Measurements from ENCODE around the gene QPRT.
"Not testable (repeated sequence)": the region's sequence is repeated elsewhere in the genome, so short reads cannot be mapped to it uniquely, and the experiment has no call there.

Gene QPRT

DNA sequence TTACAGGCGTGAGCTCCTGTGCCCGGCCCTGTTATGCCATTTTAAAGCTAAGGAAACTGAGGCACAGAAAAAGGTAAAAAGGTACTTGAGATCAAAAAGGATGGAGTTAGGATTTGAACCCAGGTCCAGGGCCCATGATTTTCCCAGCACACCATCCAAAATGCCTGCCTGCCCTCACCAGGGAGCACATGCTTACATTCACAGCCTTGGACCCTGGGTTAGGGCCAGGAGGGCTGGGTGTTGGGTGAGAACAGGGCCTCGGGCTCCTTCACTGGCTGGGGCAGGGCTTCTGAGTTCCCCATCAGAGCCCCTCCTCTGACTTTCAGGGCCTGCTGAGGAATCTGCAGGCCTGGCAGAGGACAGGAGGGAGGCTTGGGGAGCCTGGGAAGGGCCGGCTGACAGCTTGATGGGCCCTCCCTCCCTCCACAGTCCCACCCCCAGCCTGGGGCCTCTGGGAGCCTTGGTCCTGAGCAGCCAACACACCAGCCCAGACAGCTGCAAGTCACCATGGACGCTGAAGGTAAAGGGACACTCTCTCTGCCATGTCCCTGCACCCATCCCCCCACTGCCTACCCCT lies at the start of gene QPRT:
Gene QPRT, plus strand, starts transcription at position 490 of the 577 bp plus-strand sequence. Its CDS starts 18 bp downstream, at position 508.
- no peak for DNase-seq

DNA sequence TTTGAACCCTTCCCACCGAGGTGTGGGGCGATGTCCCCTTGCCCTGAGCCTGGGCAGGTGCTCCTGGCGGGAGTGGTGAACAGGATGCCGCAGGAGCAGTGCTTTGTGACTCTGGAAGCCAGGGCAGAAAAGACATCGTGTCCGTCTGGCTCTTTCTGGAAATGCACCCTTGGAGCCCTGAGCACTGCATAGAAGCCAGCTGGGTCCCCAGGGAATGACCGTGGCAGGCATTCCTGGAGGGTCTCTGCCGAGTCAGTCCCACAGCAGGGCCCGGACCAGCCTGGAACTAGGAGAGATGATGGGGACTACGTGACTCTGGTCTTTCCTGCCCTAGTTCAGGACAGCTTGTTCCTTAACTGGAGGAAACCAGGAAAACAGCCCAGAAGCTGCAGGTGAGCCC lies 49.7 kb upstream of the QPRT start:
- not testable (repeated sequence) for DNase-seq

DNA sequence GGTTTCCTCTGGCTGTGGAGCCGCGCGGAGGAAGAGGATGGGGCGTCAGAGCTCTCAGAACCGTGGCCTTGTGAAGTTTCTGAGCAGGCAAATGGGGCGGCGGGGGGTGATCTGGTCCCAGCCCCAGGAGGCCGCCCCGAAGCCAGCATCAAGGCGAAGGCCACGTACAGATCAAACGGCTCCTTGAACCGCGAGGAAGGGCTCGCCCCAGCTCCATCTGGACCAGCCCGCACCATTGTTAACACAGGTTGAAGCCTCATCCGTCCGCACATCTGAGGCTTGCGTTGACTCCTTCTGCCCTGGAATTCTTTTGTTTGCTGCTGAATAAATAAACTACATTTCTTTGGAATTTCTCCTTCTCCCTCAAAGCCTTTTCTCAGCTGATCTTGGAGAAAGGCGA lies 47.3 kb upstream of the QPRT start:
- DNase-seq = not testable (repeated sequence)

DNA sequence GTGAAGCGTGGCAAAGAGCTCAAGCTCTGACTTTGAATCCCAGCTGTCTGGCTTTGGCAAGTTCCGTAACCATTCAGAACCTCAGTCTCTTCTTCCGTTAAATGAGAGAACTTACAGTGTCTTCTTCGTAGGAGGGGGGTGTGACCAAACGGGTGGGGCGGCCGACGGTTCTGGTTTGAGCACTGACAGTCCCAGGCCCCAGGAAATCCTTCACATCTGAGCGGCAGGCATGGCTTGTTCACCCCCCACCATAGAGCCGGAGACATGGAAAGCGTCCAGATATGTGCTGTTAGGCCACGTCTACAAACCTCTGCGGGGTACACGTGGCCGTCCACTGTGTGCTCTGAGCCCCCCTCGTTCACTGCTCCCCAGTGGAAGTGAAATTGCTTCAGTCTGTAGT lies 43.1 kb upstream of the QPRT start:
- not testable (repeated sequence) for DNase-seq

DNA sequence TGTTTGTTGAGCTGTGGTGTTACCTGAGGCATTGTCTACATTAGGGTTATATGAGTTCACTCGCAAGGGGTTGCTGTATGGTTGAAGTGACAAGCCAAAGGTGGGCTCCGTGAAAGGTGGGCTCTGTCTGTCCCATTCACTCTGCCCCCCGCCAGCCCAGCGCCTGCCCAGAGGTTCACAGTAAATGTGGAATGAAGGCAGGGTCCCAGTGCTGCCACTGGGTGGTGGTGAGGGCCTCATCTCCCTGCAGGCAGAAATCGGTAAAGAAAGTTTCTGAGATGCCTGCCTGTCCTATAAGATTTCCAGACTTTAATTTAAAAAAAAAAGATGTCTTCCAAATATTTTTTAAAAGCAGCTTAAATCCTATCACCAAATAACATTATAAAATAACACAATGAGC lies 42.6 kb upstream of the QPRT start:
- DNase-seq = not testable (repeated sequence)

DNA sequence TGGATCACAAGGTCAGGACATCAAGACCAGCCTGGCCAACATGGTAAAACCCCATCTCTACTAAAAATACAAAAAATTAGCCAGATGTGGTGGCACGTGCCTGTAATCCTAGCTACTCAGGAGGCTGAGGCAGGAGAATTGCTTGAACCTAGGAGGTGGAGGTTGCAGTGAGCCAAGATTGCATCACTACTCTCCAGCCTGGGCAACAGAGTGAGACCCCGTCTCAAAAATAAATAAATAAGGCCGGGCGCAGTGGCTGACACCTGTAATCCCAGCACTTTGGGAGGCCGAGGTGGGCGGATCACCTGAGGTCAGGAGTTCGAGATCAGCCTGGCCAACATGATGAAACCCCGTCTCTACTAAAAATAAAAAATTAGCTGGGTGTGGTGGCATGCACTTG lies 40.2 kb upstream of the QPRT start:
- DNase-seq = not testable (repeated sequence)

DNA sequence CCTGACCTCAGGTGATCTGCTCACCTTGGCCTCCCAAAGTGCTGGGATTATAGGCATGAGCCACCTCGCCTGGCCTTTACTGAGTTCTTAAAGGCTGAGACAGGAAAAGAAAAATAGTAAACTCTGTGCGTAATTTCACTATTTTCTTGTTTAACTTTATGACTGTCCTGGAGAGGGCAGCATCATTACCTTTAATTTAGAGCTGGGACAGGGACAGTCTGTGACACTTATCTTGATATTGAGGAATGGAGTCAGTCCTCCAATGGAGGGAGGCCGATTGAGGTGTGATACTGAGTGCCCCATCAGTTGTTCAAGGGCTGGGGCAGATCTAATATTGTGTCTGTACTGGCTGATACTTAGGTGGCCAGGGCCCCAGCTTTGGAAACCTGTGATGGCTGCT lies 37.4 kb upstream of the QPRT start:
- DNase-seq = no peak

DNA sequence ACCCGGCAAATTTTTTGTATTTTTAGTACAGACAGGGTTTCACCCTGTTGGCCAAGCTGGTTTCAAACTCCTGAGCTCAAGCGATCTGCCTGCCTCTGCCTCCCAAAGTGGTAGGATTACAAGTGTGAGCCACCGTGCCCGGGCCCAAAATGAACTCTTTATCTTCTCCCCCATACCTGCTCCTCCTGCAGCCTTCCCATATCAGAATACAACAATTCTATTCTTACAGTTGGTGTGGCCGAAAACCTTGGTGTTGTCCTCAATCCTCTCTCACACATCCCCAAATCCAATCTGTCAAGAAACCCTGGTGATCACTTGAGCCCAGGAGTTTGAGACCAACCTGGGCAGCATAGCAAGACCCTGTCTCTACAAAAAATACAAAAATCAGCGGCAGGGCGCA lies 35.4 kb upstream of the QPRT start:
- DNase-seq = no peak

DNA sequence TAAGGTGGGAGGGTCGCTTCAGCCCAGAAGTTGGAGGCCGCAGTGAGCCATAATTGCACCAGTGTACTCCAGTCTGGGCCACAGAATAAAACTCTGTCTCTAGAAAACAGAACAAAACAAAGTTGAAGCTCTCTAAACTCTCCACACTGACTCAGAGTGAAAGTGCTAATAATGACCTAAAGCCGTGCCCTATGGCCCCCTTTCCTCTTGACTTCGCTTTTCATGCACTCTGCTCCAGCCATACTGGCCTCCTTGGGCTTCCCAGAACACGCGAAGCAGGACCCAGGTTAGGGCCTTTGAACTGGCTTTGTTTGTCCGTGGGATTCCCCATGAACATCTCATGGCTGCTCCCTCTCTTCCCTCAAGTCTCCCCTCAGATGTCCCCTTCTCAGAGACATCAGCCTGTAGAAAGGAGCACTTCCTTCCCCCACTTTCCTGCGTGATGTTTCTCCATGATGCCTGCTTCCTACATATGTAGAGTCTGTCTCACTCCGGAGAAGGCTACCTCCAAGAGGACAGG lies 34.6 kb upstream of the QPRT start:
- DNase-seq = no peak

DNA sequence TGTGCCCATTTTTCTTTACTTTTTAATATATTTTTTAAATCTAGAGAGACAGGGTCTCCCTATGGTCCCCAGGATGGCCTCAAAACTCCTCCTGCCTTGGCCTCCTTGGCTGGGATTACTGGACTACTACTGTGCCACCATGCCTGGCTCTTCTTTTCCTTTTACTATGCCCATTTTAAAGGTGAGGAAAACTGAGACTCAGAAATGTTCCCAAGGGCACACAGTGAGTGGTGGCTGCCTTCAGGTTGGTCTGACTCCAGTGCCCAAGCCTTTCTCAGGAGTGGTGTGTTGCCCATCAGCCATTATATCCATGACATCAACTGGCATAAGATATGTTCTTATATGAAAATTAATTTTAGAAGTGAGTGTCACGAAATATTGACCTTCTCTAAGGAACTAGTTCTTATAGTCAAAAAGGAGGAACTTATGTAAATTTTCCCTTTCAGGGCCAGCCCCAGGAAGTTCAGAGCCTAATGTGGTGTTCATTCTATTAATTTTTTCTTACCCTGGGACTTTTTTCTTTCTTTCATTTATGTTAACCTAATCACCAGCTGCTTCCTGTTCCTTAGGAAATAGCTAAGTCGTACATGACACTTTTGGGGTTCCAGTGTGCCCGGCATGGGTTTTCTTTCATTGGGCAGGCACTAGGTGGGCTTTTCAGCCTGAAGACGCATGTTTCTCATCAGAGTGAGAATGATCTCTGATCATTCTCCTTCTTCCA lies 33.8 kb upstream of the QPRT start:
- DNase-seq = no peak

DNA sequence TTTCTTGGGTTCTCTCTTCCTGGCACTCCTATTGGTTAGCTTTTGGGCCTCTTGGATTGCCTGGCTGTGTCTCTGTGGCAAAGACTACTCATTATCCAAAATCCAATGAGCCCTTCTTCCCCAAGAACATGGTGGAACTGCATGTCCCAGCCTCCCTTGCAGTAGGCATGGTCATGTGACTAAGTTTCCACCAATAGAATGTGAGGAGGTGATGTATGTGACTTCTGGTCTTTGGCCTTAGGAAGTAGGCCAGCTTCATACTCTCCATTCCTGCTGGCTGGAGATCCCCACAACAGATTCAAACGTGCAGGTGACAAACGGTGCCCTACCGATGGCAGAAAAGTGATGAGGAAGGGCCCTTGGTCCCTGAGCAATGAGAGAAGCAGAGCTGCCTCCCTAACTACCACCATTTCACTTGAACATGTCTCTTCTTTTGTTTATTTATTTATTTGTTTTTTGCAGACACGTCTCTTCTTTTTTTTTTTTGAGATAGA lies 33.2 kb upstream of the QPRT start:
- peak; percentile 35 for DNase-seq

DNA sequence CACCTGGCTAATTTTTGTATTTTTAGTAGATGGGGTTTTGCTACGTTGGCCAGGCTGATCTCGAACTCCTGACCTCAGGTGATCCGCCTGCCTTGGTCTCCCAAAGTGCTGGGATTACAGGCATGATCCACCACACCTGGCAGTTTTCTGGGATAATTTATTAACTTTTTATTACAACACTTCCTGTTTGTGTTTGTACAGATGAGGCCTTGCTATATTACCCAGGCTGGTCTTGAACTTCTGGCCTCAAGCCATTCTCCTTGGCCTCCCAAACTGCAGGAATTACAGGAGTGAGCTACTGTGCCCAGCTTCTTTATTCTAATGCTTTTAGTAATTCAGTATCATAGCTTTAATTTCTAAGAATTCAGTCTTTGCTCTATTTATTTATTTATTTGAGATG lies 32.0 kb upstream of the QPRT start:
- DNase-seq = no peak

DNA sequence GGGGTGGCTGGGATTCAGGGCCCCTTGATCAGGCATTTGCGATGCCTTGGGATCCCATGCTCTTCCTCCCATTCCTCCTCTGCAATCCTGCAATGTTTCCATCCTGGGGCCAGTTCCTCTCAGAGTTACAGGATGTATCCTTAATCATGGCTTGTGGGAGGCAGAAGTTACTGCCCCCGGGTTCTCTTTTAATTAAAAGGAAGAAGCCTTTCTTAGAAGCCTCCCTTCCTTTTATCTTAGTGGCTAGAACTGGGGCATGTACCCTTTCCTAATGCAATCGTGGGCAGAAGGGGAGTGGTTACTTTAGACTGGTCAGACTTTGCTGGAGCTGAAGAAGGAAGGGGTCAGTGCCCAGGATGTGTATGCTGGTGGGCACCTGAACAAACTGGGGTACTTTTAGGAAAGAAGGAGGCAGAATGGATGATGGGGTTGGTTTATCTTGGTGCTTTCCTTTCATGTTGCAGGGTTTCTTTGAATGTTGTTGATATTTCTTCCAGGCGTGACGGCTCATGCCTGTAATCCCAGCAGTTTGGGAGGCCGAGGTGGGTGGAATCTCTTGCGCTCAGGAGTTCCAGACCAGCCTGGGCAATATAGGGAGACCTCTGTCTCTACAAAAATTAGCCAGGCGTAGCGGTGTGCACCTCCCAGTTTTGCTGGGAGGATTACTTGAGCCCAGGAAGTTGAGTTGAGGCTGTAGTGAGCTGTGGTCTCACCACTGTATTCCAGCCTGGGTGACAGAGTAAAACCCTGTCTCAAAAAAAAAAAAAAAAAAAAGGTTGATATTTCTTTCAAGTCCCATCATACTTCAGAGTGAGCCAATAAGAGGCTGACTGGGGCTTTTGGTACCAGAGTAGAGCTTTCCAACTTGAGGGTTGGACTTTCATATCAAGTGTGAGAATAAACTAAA lies 29.1 kb upstream of the QPRT start:
- DNase-seq = no peak

DNA sequence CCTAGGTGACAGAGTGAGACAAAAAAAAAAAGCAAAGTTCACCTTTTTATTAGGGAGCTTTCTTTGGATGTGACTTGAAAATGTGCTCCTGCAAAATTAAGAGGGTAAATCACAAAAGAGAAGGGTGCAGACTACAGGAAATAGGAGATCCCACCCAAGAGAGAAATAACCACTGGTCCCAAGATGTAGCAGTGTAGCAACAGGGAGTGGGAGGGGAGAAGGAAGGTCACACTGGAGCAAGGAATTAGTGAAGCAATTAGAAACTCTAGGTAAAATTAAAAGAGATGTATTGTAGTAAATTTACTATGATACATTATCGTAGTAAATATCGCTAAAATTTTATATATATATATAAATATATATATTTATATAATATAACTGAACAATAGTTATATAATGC lies 28.2 kb upstream of the QPRT start:
- no peak for DNase-seq

DNA sequence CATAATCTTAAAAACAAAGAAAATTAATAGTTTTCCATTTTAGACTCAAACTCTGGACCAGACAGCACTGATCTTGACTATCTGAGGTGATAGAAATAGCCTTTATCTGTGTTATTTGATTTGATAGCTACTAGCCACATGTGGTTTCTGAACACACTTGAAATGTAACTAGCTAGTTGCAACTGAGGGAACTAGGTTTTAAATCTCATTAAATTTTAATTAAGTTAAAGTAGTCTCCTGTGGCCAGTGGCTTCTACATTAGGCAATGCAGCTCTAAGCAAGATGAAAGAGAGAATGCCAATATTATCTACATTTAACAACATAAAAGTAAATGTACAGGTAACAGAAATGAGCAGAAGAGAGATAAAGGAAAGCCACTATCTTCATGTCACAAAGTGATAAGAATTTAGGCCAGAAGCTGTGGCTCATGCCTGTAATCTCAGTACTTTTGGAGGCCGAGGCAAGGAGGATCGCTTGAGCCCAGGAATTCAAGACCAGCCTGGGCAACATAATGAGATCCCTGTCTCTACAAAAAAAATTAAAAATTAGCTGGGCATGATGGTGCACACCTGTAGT lies 27.1 kb upstream of the QPRT start:
- DNase-seq = no peak

DNA sequence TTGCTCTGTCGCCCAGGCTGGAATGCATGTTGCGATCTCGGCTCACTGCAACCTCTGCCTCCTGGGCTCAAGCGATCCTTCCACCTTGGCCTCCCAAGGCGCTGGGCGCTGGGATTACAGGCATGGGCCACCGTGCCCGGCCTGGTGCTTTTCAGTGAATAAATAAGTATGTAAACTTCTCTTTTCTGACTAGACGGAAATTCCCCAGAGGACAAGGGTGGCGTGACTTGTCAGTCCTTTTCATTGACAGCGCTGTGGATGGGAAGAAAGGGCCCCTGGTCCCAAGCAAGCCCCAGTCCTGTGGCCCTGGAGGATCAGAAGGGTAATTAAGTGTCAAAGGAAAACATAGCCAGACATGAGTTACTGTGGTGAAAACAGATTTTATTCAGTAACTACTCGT lies 25.5 kb upstream of the QPRT start:
- DNase-seq = no peak

DNA sequence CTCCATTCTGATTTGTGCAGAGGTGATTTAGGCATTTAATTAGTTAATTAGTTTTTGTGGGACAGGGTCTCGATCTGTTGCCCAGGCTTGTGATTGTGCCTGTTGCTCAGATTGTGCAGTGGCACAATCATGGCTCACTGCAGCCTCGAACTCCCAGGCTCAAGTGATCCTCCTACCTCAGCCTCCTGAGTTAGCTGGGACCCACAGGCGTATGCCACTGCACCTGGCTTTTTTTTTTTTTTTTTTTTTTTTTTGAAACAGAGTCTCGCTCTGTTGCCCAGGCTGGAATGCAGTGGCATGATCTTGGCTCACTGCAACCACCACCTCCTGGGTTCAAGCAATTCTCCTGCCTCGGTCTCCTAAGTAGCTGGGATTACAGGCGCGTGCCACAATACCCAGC lies 25.1 kb upstream of the QPRT start:
- DNase-seq = not testable (repeated sequence)

DNA sequence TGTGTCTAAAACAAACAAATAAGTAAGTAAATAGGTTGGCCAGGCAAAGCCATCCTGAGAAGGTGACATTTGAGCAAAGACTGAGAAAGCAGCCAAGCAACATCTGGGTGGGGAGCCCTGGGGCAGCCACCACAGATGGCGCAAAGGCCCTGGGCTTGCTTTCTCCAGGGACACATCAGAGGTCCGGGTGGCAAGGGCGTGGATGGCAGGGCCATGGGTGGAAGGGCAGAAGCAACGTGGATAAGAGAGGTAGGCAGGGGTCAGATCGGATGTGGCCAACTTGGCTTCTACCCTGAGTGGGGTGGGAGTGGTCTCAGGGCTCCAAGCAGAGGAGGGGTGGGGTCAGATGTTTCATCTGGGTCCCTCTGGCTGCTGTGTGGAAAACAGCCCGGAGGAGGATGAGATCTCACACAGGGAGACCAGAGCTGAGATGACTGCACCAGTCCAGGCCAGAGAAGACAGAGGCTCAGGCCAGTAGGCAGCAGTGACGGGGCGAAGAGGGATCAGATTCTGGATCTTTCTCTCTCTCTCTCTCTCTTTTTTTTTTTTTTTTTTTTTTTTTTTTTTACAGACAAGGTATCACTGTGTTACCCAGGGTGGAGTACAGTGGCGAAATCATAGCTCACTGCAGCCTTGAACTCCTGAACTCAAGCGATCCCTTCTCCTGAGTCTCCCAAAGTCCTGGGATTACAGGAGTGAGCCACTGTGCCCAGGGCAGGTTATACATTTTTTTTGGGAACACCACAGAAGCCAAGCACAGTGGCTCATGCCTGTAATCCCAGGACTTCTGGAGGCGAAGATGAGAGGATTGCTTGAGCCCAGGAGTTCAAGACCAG lies 22.1 kb upstream of the QPRT start:
- no peak for DNase-seq

DNA sequence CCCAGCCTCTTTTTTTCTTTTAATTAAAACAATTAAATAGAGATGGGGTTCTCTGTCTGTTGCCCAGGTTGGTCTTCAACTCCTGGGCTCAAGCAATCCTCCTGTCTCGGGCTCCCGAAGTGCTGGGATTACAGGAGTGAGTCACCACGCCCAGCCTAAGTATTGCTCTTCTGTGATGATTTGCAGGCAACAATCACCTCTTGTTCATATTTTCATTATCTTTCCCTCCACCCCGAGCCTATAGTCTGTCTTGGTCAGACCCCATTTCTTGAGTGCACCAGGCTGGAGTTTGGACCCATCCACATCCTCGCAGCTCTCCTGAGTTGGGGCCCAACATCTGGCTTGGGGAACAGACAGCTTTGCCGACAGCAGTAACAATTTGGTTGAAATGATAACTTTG lies 20.3 kb upstream of the QPRT start:
- DNase-seq = no peak

DNA sequence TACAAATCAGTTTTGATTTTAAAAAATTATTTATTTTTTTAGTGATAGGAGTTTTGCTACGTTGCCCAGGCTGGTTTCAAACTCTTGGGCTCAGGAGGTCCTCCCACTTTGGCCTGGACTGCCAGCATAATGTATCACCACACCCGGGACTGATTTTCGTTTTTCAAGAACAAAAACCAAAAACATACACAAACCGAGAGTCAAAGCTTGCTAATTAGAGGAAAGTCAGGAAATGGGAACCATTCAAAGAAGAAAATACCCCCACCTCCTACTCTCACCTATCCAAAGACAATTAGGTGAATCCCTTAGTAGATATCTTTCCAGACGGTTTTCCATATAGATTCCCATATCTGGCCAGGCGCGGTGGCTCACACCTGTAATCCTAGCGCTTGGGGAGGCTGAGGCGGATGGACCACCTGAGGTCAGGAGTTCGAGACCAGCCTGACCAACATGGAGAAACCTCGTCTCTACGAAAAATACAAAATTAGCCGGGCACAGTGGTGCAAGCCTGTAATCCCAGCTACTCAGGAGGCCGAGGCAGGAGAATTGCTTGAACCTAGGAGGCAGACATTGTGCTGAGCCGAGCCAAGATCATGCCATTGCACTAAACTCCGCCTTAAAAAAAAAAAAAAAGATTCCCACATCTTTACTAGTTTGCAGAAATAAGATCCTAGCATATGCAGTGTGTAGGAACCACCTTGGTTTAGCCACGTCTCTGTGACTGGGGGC lies 16.8 kb upstream of the QPRT start:
- no peak for DNase-seq

DNA sequence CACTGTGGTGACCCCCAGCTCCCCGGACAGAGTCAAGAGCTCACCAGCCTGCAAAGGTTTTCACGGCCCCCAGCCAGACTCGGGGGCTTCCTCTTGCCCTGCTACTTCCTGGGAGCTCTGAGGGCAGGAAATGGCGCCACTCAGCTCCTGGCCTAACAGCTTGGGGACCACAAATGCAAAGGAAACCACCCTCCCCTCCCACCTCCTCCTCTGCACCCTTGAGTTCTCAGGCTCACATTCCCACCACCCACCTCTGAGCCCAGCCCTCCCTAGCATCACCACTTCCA lies 16.3 kb upstream of the QPRT start:
- no peak for DNase-seq

Data from activated CD4-positive, CD25-positive, alpha-beta regulatory T cell treated with anti-CD3 and anti-CD28 coated beads, Interleukin-2, amount 50 U/mL, for 72 hours (primary cell).